Common myeloid progenitor, CD34-positive (primary cell): ENCODE measurements around the gene SHE.

ENCODE experiments used
- CTCF ChIA-PET: fragments of 350-600 bp; sonication (Branson Sonifier 250); formaldehyde crosslinking; loops from one replicate; lab custom pipeline; 2021; ENCODE audit warnings: antibody characterized with exemption; lab: Charles Lee
- POLR2A ChIA-PET: fragments of 350-600 bp; sonication (Branson Sonifier 250); formaldehyde crosslinking; loops from one replicate; lab custom pipeline; 2021; ENCODE audit warnings: antibody characterized with exemption; lab: Charles Lee
- DNase-seq, 3 donors: peaks; one replicate each; pipeline versions ENCODE4 v3.0.0 to v3.0.0-alpha.2; 2013
- H3K27ac ChIP-seq, 2 experiments: 1 replicate in 1 of 2; 2 replicates in 1 of 2; pipeline ENCODE4 v1.7.0; 2013; ENCODE audit warnings: inconsistent platforms in 2 of 2, low read length in 2 of 2, mild to moderate bottlenecking in 2 of 2, low read depth in 1 of 2, moderate library complexity in 1 of 2; ENCODE audit not compliant: severe bottlenecking in 2 of 2, insufficient read depth in 1 of 2, poor library complexity in 1 of 2
- H3K27me3 ChIP-seq, 5 experiments: replicated peaks in 2 of 5; 1 replicate in 3 of 5; 2 replicates in 2 of 5; pipeline versions ENCODE4 v1.6.1 to v1.7.0; 2013; ENCODE audit warnings: low read length in 4 of 5, mild to moderate bottlenecking in 2 of 5, moderate library complexity in 2 of 5, inconsistent platforms in 1 of 5; ENCODE audit not compliant: insufficient read depth in 5 of 5, control insufficient read depth in 4 of 5
- H3K36me3 ChIP-seq, 4 experiments: 1 replicate in 2 of 4; 2 replicates in 2 of 4; pipeline versions ENCODE4 v1.6.1 to v1.7.0; 2013; ENCODE audit warnings: low read length in 3 of 4, control low read depth in 1 of 4, mild to moderate bottlenecking in 1 of 4; ENCODE audit not compliant: control insufficient read depth in 4 of 4, insufficient read depth in 4 of 4
- H3K4me1 ChIP-seq, 4 experiments: 1 replicate in 3 of 4; 2 replicates in 1 of 4; pipeline versions ENCODE4 v1.6.1 to v1.7.1; 2013; ENCODE audit warnings: low read length in 3 of 4, mild to moderate bottlenecking in 3 of 4, control low read depth in 1 of 4, inconsistent platforms in 1 of 4, moderate library complexity in 1 of 4; ENCODE audit not compliant: control insufficient read depth in 4 of 4, insufficient read depth in 4 of 4; ENCODE audit errors: control extremely low read depth in 1 of 4
- H3K4me3 ChIP-seq, 7 experiments: 1 replicate in 4 of 7; 2 replicates in 3 of 7; pipeline versions ENCODE4 v1.5.1 to v1.7.0; 2013; ENCODE audit warnings: mild to moderate bottlenecking in 7 of 7, low read length in 6 of 7, moderate library complexity in 6 of 7, inconsistent platforms in 2 of 7, low read depth in 2 of 7, control low read depth in 1 of 7; ENCODE audit not compliant: insufficient read depth in 4 of 7, control insufficient read depth in 1 of 7; ENCODE audit errors: extremely low read depth in 1 of 7
- H3K9me3 ChIP-seq, 5 experiments: 1 replicate in 4 of 5; 2 replicates in 1 of 5; pipeline versions ENCODE4 v1.6.1 to v1.7.1; 2013; ENCODE audit warnings: low read length in 4 of 5, mild to moderate bottlenecking in 2 of 5, inconsistent platforms in 1 of 5, low read depth in 1 of 5, moderate library complexity in 1 of 5; ENCODE audit not compliant: control insufficient read depth in 4 of 5, insufficient read depth in 2 of 5; ENCODE audit errors: control extremely low read depth in 1 of 5
- WGBS: methylation state at CpG from one replicate; pipeline ENCODE4 v1.1.5; 2013; ENCODE audit not compliant: insufficient coverage; 5-methylcytosine and 5-hydroxymethylcytosine counted together

Gene SHE

DNA sequence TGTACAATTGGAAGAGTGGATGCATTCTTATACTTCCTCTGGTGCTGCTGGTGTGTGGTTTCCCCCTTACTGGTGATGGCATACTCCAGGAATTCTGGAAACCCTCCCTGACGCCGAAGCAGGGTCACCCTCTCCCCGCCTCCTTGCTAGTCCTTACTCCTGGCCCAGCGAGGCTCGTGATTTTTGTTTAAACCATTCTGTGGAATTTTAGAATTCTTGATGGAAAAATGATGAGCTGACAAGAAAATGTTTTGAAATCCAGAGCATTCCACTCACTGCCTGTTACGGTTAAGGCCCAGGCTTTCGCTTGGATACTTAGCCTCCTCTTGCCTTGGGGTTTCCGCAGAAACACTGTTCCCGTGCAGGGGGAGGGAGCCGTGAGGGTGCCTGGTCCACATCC, 55.9 kb downstream of the SHE start:
- H3K27me3 ChIP-seq = peaks cover 0 to 2% (median 0%) of the 10 kb centered on the region in 5 experiments
- WGBS = 75% methylated on average over 4 of the region's 10 CpGs
- POLR2A ChIA-PET = no interaction called here
- CTCF ChIA-PET = interaction anchor here (1.2 kb wide), 1 partner anchor 15 kb away, joined by 3 read pairs; no protein-coding TSS in a partner anchor
- H3K27ac ChIP-seq = no peak overlapping the region
- H3K9me3 ChIP-seq = no peaks in the 10 kb centered on the region
- DNase-seq = no peak
- H3K4me1 ChIP-seq = peaks cover 0 to 17% (median 13%) of the 10 kb centered on the region in 4 experiments
- no peak overlapping the region for H3K4me3 ChIP-seq
- H3K36me3 ChIP-seq = peaks cover 7 to 45% (median 19%) of the 10 kb centered on the region in 4 experiments

- H3K4me1 ChIP-seq = peaks cover 0 to 20% (median 13%) of the 10 kb centered on the region in 4 experiments
- ChIA-PET POLR2A (interaction anchor here (0.6 kb wide), 1 partner anchor 69 kb away, joined by 7 read pairs; no protein-coding TSS in a partner anchor), CTCF (interaction anchor here (0.8 to 2.8 kb wide), 9 partner anchors 18 to 102 kb away, joined by 3 to 11 read pairs (median 4); partner anchors contain the start of gene IL6R)
- no peaks in the 10 kb centered on the region for H3K9me3 ChIP-seq
- WGBS = 17% methylated on average over 3 of the region's 7 CpGs
- no peak overlapping the region for H3K4me3 ChIP-seq
- H3K27ac ChIP-seq = no peak overlapping the region
- peak in 2 of 3 donors; percentile 37 to 63 for DNase-seq
- peaks cover 9 to 42% (median 16%) of the 10 kb centered on the region in 4 experiments for H3K36me3 ChIP-seq
- peaks cover 0 to 2% (median 0%) of the 10 kb centered on the region in 5 experiments for H3K27me3 ChIP-seq
Observed at GRCh38 chr1:154445040-154445472, 57.2 kb downstream of the SHE start.

- peaks cover 8 to 32% (median 12%) of the 10 kb centered on the region in 4 experiments for H3K36me3 ChIP-seq
- ChIA-PET POLR2A (no interaction called here), CTCF (interaction anchor here (0.6 to 3.8 kb wide), 16 partner anchors 11 to 108 kb away, joined by 3 to 16 read pairs (median 4); partner anchors contain the start of gene IL6R)
- 97% methylated on average over 7 of the region's 8 CpGs for WGBS
- DNase-seq = no peak
- peaks cover 0 to 2% (median 0%) of the 10 kb centered on the region in 5 experiments for H3K27me3 ChIP-seq
- no peaks in the 10 kb centered on the region for H3K9me3 ChIP-seq
- H3K4me3 ChIP-seq = no peak overlapping the region
- no peak overlapping the region for H3K27ac ChIP-seq
- peaks cover 0 to 20% (median 15%) of the 10 kb centered on the region in 4 experiments for H3K4me1 ChIP-seq
Observed at GRCh38 chr1:154443274-154444013, 58.8 kb downstream of the SHE start.

- H3K36me3 ChIP-seq = peaks cover 6 to 28% (median 12%) of the 10 kb centered on the region in 4 experiments
- H3K27ac ChIP-seq = no peak overlapping the region
- DNase-seq = peak in 1 of 3 donors; percentile 23
- CTCF ChIA-PET = interaction anchor here (0.7 to 3.8 kb wide), 16 partner anchors 9 to 117 kb away, joined by 3 to 16 read pairs (median 4); partner anchors contain the start of genes ATP8B2 and IL6R
- 92% methylated on average over 13 of the region's 13 CpGs for WGBS
- no peak overlapping the region for H3K4me3 ChIP-seq
- H3K27me3 ChIP-seq = peaks cover 0 to 2% (median 0%) of the 10 kb centered on the region in 5 experiments
- POLR2A ChIA-PET = interaction anchor here (0.6 kb wide), 1 partner anchor 542 kb away, joined by 4 read pairs; no protein-coding TSS in a partner anchor
- no peaks in the 10 kb centered on the region for H3K9me3 ChIP-seq
- H3K4me1 ChIP-seq = peaks cover 0 to 20% (median 15%) of the 10 kb centered on the region in 4 experiments
Observed at GRCh38 chr1:154442006-154442740, 60.0 kb downstream of the SHE start.

DNA sequence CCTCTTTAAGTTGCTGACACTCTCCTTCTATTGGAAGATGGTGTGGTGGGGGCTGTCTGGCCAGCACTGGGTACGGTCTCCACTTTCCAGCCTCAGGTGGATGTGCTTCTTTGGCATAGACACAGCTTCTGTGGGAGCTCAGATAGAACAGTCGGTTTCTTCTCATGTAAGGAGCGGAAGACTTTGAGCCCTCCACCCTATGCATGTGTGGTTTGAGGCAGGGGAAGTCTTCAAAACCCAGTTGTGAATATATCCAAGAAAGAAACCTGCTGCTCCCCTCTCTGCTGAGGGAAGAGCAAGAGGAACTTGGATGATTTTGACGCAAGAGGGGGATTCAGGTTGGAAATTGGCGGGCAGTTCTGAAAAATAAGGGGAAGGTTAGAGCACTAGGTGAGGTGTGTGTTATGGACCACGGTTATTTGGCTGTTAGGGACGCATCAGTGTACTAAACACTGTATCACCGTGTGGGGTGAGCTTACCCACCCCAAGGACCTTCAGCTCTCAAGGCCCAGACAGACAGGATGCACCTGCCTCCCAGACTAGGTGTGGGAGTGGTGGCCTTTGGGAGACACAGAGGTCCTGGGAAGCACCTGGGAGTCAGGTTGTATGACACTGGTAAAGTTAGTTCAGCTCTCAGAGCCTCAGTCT, 60.8 kb downstream of the SHE start:
- Histone ChIP-seq H3K27me3 (peaks cover 0 to 2% (median 0%) of the 10 kb centered on the region in 5 experiments), H3K9me3 (no peaks in the 10 kb centered on the region), H3K4me1 (peaks cover 0 to 20% (median 15%) of the 10 kb centered on the region in 4 experiments), H3K27ac (no peak overlapping the region), H3K4me3 (no peak overlapping the region), H3K36me3 (peaks cover 4 to 27% (median 12%) of the 10 kb centered on the region in 4 experiments)
- CTCF ChIA-PET = interaction anchor here (1.0 to 3.8 kb wide), 10 partner anchors 9 to 116 kb away, joined by 3 to 16 read pairs (median 6); partner anchors contain the start of genes ATP8B2 and IL6R
- POLR2A ChIA-PET = no interaction called here
- 83% methylated on average over 4 of the region's 8 CpGs for WGBS
- peak in 1 of 3 donors; percentile 14 for DNase-seq

GRCh38 chr1:154440036-154440804, 62.0 kb downstream of the SHE start:
- peaks cover 0 to 2% (median 0%) of the 10 kb centered on the region in 5 experiments for H3K27me3 ChIP-seq
- ChIA-PET CTCF (interaction anchor here (1.3 to 2.1 kb wide), 2 partner anchors 28 to 106 kb away, joined by 3 to 5 read pairs; no protein-coding TSS in a partner anchor), POLR2A (no interaction called here)
- no peak overlapping the region for H3K27ac ChIP-seq
- H3K36me3 ChIP-seq = peaks cover 3 to 31% (median 13%) of the 10 kb centered on the region in 4 experiments
- H3K9me3 ChIP-seq = no peaks in the 10 kb centered on the region
- WGBS = 96% methylated on average over 4 of the region's 6 CpGs
- no peak for DNase-seq
- H3K4me3 ChIP-seq = no peak overlapping the region
- H3K4me1 ChIP-seq = peaks cover 0 to 20% (median 14%) of the 10 kb centered on the region in 4 experiments
